Stimulated activated naive CD8-positive, alpha-beta T cell treated with anti-CD3 and anti-CD28 coated beads, Interleukin-15, Interleukin-2, amounts not matched to agents 100 U/mL and 50 U/mL, for 24 hours (primary cell): ENCODE data around the gene OPA3.
"Not testable (repeated sequence)": the region's sequence is repeated elsewhere in the genome, so short reads cannot be mapped to it uniquely, and the experiment has no call there.

Source experiments
- ATAC-seq: fragments of 150-1000 bp; cut with Tn5 transposase; one replicate; pipeline ENCODE4 v1.10.0; 2021
- DNase-seq: peaks from one replicate; pipeline ENCODE4 v3.0.0; 2021

OPA3 gene

DNA sequence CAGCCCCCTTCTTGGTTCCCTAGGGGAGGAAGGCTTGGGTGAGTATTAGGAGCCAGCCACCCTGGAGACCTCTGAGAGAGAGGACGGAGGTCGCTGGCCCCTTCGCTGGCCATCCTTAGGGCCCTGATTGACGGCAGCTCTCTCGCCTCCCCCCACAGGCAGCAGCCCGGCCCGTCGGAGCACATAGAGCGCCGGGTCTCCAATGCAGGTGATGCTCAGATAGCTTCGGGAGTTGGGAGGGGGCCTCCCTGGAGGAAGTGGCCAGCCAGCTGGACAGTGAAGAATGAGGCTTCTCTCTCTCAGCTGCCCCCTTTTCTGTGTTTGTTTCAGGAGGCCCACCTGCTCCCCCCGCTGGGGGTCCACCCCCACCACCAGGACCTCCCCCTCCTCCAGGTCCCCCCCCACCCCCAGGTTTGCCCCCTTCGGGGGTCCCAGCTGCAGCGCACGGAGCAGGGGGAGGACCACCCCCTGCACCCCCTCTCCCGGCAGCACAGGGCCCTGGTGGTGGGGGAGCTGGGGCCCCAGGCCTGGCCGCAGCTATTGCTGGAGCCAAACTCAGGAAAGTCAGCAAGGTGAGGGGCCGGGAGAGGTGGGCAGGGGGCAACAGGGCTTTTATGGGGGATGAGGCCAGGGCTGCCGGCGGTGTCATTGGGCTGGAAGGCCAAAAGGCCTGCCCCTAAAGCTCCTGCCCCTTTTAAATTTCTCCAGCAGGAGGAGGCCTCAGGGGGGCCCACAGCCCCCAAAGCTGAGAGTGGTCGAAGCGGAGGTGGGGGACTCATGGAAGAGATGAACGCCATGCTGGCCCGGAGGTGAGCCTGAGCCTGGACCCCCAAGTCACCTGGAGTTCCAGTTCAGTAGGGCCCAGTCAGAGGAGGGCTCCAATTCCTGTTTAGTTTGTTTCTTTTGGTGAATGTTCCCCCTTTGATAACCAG is 62.3 kb downstream of the OPA3 start:
- DNase-seq (no peak), ATAC-seq (no peak)

- no peak for DNase-seq
- ATAC-seq, result no peak
Observed at GRCh38 chr19:45518469-45518826, 66.2 kb downstream of the OPA3 start.

- ATAC-seq (no peak), DNase-seq (no peak)
Observed at GRCh38 chr19:45517641-45518468, 66.7 kb downstream of the OPA3 start.

DNA sequence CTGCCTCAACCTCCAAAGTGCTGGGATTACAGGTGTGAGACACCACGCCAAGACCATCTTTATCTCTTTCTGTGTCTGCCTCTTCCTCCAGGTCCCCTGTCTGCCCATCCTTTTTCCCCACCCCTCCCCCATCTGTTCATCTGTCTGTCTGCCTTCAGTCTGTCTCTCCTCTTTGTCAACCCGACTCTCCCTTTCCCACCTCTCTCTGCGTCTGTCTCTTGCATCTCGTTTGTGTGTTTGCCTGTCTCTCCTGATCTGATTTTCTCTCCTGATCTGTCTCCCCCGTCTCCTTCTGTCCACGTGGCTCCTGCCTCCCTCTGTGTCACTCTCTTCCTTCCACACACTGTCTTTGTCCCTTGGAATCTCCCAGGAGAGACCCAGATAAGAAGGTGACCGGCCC is 67.4 kb downstream of the OPA3 start:
- ATAC-seq, result no peak
- no peak for DNase-seq

DNA sequence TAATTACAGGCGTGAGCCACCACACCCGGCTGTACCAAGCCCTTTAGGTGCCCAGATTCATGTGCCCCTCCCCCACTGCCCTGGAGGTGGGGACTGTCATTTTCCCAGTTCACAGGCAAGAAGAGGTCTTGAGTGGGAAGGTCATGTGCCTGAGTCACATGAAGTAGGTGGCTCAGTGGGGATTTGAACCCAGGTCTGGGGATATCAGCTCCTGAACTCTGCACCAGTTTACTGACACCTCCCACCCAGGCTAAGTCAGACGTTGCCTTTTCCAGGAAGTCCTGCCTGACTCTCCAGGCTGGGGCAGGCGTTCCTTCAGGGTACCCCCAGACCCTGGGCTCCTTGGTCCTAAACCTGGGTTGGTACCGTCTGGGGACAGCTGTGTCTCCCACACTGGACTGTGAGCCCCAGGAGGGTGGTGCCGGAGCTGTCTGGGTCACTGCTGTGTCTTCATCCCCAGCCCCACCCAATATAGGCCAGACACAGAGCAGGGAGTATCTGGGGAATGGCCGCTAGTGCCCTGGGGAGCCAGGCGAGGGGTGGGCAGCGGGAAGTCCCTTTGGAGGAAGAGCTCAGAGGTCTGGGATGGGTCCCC is 68.7 kb downstream of the OPA3 start:
- DNase-seq (peak; percentile 47), ATAC-seq (peak; percentile 24)

DNA sequence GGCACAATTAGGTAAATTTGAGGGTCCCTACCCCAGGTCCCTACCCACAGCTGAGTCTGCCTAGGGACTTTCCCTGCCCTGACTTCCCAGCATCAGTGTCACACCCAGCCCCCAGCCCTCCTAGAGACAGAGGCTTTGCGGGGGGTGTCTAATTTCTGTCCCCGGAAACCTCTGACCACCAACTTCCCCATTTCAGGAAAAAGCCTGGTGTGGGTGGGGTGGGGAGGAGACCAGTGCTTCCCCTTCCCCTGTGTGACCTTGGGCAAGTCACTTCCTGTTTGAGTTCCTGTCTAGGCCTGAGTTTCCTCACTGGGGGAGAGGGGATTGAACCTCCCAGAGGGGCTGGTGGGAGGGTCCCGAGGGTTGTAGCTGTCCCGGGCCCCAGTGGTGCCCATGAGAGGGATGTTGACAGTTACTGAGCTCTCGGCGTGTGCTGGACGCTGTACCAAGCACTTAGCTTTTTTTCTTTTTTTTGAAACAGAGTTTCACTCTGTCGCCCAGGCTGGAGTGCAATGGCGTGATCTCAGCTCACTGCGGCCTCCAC is 69.4 kb downstream of the OPA3 start:
- DNase-seq (peak; percentile 53), ATAC-seq (peak; percentile 55)

GRCh38 chr19:45514376-45515051 is 70.1 kb downstream of the OPA3 start:
- DNase-seq (no peak), ATAC-seq (peak; percentile 59)

- no peak for ATAC-seq
- no peak for DNase-seq
Observed at GRCh38 chr19:45512881-45513483, 71.6 kb downstream of the OPA3 start.

DNA sequence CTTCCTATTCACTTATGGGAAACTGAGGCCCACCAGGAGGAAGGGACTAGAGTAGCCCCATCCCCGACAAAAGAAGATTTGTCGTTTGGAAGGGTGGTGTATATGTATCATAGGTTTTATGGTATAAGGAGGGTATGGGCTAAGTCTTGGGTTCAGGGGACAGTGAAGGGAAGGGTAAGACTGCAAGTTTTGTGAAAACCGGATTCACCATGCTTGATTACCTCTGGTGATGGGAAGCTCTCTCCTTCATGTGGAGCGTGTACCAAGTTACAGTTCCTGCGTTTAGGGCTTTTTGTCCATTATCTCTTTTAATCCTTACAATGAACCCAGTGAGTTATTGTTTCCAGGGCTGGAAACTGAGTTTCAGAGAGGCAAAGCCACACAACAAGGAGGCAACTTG is 73.5 kb downstream of the OPA3 start:
- DNase-seq, result no peak
- no peak for ATAC-seq

- DNase-seq, ATAC-seq: not testable (repeated sequence)
Observed at GRCh38 chr19:45510352-45510751, 74.2 kb downstream of the OPA3 start.

DNA sequence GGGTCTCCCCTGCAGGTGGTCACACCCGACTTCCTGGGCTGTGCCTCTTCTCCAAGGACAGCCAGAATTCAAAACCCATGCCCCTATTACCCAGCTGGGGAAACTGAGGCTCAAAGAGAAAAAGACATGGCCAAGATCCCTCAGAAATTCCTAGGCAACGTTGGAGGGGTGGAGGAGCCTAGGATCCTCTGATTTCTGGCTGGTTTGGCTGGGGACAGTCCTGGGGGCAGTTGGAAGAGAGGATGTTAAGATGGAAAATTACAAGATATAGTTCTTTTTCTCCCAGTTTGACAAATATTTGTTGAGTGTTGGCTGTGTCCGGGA is 74.9 kb downstream of the OPA3 start:
- DNase-seq (no peak), ATAC-seq (no peak)

- peak; percentile 10 for ATAC-seq
- peak; percentile 68 for DNase-seq
Observed at GRCh38 chr19:45508861-45509691, 75.5 kb downstream of the OPA3 start.

DNA sequence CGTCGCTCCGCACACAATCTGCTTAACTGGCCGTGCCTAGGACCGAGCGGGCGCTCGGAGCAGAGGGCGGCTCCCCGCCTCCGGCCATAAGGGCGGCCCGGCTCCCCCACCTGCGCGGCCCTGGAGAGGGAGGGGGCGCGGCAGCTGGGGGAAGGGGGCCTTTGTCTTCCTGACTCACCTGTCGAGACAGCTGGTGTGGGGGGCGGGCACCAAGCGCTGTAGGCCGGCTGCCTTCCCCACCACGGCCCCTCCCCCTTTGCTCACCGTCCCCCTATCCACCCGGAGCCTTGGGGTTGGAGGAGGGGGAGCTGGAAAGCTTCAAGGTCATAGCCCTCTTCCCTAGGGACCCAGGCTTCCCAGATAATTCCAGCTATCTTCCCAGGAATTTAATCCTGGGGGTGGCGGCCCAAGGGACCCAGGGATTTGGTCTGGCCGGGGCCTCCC is 76.2 kb downstream of the OPA3 start:
- DNase-seq, result peak; percentile 73

DNA sequence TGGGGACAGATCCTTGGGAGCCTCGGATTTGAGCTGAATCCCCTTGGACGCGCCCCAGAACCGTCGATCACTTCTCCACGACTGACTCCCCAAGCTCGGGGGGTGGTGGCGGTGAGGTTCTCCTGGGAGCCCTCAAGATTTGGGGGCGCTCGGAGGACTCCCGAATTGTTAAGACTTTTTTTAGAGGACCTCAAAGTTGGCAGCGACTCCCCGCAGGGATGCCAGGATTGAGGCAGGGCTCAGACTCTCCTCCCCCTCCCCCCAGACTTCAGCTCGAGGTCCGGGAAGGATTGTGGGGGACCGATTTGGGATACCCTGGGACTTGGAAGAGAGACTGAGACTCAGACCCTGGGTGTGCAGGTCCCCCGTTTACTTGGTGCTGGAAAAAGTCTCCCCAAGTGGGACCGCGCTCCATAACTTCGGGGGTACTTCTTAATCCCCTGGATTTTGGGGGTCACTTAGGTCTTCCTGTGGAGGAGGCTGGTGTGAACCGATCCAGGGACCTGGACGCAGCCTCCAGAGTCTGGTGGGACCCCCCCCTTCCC is 76.7 kb downstream of the OPA3 start:
- ATAC-seq, result no peak
- no peak for DNase-seq

More for the DNA sequence above, 76.2 kb downstream of the OPA3 start:
- no peak for ATAC-seq

- ATAC-seq (peak; percentile 56), DNase-seq (peak; percentile 91)
Observed at GRCh38 chr19:45506989-45507871, 77.4 kb downstream of the OPA3 start, which contains the start of gene VASP. Gene VASP (plus strand): TSS chr19:45507479. CDS start chr19:45507772, 293 bp downstream.

DNA sequence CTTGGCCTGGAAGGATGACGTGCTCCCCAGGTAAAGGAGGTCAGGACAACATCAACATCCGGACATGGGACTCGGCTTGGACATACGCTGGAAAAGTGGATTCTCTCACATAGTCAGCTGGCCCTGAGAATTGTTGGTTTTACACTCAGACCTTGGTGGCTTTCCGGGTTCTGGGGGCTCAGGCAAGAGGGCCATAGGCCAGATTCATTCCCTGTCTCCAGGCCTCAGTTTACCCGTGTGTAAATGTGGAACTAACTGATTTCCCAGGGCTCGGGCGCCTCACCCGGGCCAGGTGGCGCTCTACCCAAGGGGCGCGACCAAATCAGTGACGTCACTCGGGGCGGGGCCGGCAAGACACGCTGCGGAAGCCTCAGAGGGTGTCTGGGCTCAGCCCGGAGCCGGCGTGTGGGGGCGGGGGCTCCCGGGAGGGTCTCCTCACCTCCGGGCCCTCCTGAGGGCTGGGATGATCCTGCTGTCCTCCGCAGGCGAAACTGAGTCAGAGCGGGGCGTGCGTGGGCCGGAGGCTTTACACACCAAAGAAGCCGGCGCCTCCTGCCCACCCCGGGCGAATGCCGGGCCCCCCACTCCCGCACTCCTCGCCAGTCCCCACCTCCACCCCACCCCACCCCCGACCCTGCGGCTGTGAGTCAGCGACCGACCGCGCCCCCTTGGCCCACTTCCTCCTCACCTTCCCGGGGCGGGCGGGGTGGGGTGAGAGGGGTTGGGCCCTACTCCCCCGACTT is 78.2 kb downstream of the OPA3 start:
- ATAC-seq, result peak; percentile 90
- peak; percentile 100 for DNase-seq

- ATAC-seq, result no peak
- DNase-seq, result no peak
Observed at GRCh38 chr19:45505996-45506245, 78.7 kb downstream of the OPA3 start.

GRCh38 chr19:45505151-45505995 is 79.2 kb downstream of the OPA3 start:
- DNase-seq, result no peak
- no peak for ATAC-seq
